ENCODE data around the gene KDM2B.
"Not testable (repeated sequence)": the region's sequence is repeated elsewhere in the genome, so short reads cannot be mapped to it uniquely, and the experiment has no call there.

Gene KDM2B

DNA sequence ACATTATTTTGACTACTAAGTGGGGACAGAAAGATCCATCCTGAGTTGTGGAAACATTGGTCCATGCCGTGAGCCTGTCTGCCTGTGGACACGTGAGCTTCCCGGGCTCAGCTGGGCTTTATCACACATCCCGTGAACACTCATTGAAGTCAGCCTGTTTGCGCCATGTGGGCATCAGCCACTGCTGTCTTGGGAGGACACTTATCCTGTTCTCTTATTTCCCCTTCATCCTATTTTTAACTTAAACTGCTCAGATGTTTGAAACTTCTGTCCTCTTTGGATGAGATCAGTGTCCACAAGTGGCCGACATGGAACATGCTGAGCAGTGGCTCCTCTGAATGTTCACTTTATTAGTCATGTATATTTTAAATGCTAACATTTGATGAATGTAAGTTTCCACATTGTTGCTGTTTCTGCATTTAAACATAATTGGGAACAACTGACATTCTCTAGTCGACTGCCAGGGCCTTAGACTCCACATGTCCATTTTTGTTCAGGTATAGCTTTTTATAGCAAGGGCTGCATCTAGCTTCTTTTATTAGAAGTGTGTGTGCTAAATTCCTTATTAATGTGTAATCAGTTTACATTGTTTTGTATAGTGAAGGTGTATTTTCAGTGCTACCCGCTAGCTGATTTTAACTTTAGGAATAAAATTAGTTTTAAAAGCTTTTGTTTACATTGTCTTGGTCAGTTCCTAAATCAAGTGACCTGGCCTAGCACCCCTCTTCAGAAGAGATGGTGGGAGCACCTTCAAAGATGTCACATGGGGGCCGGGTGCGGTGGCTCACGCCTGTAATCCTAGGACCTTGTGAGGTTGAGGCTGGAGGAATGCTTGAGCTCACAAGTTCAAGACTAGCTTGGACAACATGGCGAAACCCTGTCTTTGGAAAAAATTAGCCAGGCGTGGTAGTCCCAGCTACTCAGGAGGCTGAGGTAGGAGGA is 156.9 kb downstream of the KDM2B start:
- no peak for DNase-seq

DNA sequence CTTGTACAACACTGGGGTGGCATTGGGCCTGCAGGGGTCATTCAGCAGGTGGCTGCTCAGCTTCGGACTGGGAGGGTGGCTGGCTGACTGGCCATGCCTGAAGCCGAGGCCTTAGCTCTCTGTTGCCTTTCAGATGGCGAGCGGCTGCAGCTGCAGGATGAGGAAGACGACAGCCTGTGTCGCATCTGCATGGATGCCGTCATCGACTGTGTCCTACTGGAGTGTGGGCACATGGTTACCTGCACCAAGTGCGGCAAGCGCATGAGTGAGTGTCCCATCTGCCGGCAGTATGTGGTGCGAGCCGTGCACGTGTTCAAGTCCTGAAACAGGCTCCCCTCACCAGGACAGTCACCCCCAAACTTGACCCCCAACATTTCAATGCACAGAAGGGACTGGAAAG is 157.6 kb downstream of the KDM2B start:
- DNase-seq: no peak

DNA sequence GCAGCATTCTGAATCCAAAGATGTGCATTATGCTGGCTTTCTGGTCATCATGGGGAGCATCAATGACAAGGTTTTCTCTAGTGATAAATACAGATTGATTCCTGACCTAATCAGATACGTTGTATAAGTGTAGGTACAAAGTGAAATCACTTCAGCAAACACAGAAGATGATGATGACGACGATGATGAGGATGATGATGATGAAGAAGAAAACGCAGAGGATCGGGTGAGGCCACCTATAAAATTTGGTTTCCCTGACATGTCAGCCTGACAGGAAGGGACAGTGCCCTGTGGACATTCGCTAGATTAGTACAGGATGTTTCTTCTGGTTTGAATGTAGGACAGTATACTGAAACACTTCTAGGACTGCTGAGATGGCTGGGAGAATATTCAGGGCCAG is 160.7 kb downstream of the KDM2B start:
- no peak for DNase-seq

DNA sequence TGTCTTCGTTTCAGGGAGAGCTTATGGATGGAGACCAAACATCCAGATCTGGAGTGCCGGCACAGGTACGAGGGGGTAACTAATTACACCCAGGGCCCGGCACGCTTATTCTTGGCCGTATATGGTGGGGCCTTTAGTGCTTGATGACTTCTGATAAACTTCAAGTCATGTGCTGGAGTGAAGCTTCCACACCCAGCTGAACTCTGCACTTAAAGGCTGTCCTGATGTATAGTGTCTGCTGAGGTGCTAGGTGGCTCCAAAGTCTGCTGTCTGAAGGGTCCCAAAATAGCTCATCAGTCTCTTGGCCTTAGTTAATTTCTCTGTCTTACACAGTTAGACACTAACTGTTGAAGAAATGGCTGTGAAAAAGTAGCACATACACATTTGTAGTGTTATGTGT is 163.0 kb downstream of the KDM2B start:
- no peak for DNase-seq

DNA sequence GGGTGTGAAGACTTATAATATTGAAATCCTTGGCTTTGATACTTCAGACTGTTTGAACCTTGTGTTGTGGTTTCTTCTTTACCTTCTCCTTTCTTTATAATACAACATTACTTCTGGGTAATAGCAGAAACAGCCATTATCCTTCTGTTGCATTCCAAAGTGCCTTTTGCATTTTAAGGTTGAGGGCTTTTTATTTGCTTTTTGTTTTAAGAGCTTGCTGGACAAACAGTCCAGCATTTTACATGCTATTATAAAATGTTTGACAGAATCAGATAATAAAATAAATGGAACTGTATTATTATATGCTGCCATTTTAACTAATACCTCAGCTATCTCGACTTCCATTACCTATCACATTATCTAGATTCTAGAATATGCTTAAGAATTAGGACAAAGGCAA is 166.9 kb downstream of the KDM2B start:
- no peak for DNase-seq

DNA sequence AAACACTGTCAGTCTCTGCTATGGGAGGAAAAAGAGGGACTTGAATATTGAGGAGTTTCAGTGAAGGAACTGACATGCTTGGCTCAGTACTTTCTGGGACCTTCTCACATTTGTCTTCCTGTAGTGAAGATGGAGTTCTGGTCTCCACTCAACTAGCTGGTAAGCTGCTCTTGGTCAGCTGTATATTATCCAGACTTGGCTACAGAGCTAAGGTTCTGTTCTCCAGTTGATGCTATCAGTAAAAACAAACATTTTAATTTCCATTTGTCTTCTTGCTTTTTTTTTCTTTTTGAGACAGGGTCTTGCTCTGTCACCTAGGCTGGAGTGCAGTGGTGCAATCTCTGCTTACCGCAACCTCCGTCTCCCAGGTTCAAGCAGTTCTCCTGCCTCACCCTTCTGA is 175.6 kb downstream of the KDM2B start:
- no peak for DNase-seq

DNA sequence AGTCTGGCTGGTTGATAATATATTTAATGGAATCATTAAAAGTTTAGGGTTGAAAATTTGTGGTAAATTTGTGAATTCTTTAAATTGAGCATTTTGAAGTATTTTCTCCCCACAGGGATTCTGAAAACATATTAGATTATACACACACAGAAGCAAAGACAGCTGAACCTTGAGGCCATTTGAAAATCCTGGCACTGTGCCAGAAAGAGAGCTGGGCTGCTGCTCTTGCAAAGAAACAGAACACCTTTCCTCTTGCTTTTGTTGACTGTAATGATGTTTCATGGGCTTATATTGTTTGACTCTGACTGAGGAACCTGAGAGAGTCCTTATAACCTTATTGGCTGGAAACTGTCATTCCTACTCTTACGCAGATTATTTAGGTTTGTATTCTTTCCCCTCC is 176.1 kb downstream of the KDM2B start:
- no peak for DNase-seq

DNA sequence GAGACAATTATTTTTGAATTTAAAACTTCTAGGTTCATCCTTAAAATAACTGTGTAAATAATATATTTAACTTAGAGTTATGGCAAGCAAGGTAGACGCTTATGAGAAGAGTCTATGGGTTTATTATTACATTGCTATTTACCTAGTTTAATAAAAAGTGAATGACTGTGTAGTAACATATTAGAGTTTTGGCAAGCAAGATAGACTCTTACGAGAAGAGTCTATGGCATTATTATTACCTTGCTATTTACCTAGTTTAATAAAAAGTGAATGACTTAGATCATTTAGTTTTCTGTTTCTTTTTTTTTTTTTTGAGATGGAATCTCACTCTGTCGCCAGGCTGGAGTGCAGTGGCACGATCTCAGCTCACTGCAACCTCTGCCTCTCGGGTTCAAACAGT is 177.1 kb downstream of the KDM2B start:
- no peak for DNase-seq

DNA sequence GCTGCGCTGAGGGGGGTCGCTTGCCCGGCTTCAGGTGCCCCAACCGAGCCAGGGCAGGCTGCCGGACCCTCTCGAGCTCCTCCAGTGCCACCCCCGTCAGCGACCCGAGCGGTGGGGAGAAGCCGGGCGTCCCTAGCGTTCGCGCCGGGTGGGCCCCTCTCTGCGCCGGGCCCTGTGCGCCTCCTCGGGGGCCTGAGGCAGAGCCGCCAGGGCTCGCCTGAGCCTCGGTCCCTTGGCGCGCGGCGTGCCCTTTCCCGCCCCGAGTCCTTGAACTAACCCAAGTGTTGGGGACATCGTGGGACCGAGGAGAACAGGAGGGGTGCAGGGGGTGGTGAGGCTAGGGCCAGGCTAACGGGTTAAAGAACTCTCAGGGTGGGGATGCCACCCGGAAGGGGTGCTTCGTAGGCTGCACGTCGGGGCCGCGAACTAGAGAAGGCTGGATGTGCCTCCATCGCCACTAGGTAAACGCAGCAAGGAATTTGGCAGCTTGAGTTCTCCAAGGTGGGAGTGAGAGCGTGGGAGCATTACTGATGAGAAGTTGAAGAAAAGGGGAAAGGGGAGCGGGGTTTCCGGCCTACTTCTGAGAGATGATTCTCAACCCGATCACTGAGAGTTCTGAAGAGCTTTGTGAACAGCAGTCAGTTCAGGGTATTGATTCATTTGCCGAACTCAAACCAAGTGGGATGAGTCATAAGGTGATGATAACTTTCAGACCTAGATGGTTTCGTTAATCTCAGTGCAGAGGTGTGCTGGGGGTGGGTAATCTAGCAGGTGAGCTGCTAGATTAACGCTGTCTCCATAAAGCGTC is 180.3 kb downstream of the KDM2B start:
- DNase-seq: peak; percentile 69

DNA sequence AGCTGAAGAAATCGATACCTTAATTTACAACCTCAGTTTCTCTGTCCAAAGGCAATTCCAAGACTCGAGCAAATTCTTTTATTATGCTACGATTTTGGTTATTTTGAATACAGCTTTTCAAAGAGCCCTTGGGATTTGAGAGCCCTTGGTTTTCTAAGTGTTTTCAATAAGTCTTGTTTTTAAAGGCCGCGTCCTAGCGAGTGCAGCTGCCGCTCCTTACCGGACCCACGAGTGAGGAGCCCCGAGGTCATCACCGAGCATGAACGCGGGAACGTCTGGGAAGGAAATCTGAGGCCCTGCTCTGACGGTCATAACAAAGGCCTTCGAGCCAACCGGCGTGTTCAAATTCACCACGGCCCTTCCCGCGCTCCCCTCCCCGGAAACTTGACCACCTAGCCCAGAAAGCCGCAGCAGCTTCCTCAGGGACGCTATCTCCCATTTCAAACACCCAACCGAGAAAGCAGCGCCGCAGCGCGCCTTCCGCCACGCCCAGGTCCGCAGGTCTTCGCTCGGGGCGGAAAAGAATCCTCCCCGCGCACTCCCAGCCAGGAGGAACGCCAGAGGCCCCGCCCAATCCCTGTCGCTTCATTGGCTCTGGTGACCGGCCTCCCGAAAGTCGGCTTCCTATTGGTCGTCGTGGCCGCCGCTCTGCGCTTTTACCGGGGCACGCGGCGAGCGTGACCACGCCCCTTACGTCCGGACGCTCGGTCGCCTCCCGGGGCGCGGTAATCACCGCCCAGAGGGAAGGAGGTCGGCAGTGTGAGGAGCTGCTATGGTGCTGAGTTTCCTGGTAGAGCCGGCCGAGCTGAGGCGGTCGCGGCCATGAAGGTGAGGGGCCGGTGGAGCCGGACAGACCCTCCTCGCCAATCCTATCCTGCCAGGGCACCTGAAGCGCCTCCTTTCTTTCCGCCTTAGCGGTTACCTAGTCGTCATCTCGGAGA is 181.2 kb downstream of the KDM2B start, which contains the start of gene RNF34:
RNF34 (plus strand) TSS at position 728 of the 941 bp plus-strand sequence; CDS start at position 823, 95 bp downstream.
- DNase-seq: peak; percentile 99

DNA sequence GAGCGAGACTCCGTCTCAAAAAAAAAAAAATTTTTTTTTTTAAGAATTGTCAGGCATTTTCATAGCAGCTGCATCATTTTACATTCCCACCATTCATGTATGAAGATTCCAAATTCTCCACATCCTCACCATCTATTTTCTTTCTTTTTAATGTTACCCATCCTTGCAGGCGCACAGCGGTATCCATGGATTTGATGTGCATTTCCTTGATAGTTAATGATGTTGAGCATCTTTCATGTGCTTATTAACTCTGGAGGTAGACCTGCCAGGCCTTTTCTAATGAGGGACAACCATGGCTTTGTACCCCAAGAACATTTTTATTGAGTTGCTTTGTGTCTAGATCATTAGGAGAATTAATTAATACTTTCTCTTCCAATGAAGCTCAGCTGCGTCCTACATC is 182.5 kb downstream of the KDM2B start:
- DNase-seq: no peak

DNA sequence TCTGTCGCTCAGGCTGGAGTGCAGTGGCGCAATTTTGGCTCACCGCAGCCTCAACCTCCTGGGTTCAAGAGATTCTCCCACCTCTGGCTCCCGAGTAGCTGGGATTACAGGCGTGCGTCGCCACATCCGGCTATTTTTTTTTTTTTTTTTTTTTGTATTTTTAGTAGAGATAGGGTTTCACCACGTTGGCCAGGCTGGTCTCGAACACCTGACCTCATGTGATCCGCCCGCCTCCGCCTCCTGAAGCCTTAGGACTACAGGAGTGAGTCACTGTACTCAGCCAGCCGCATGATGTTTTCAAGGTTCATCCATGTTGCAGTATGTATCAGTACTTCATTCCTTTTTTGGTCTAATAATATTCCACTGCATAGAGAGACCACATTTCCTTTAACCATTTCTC is 183.3 kb downstream of the KDM2B start:
- no peak for DNase-seq

DNA sequence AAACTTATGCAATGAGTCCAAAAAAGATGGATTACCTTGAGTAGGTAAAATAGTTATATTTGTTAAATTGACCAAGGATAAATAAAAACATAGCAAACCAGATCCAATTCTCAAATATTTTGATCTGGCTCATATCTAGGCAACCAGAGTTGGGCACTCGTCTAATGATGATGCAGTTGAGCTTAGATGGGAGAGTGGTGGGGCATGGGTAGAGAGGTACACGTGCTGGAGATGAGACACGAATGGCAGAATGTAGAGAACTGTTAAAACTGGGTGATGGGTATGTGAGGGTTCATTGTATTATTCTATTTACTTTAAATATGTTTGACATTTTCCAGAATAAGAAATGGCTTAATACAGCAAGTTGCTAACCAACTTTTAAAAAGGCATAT is 188.5 kb downstream of the KDM2B start:
- no peak for DNase-seq

DNA sequence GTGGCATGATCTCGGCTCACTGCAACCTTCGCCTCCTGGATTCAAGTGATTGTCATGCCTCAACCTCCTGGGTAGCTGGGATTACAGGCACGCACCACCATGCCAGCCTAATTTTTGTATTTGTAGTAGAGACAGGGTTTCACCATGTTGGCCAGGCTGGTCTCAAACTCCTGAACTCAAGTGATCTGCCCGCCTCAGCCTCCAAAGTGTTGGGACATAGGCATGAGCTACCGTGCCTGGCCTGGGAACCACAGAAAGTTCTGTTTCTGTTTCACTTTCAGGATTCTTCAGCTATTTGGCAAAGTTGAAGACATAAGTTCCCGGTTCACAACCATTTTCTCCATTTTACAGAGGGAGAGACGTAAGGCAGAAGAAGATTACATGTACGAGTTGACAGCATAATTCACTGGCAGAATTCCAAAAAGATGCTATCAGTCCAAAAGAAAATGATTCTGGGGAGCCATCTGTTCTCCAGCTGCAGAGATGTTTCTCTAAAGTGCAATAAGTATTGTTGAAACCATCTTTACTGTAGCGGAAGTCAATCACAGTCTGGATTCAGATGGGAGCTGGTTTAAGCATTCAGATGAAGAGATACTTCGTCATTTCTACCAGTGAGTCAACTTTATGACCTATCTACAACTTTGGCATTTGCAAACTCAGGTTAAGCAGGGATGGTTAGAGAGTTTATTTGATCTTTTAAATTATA is 189.1 kb downstream of the KDM2B start:
- peak; percentile 32 for DNase-seq

DNA sequence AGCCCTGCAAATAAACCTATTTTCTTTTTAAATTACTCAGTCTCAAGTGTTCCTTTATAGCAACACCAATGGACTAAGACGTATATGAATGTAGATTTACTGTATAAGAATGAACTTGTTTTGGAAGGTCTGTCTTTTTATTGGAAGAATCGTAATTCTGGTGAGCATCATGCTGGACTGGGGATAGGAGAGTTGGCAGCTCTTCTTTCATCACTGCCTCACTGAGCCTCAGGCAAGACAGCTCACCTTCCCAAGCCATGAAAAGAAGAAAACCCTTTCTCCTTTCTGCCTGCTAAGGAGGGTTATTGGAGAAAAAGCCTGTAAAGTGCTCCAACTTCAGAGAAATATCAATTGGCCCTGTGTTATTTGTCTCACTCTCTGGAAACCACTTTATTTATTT is 190.0 kb downstream of the KDM2B start:
- no peak for DNase-seq

DNA sequence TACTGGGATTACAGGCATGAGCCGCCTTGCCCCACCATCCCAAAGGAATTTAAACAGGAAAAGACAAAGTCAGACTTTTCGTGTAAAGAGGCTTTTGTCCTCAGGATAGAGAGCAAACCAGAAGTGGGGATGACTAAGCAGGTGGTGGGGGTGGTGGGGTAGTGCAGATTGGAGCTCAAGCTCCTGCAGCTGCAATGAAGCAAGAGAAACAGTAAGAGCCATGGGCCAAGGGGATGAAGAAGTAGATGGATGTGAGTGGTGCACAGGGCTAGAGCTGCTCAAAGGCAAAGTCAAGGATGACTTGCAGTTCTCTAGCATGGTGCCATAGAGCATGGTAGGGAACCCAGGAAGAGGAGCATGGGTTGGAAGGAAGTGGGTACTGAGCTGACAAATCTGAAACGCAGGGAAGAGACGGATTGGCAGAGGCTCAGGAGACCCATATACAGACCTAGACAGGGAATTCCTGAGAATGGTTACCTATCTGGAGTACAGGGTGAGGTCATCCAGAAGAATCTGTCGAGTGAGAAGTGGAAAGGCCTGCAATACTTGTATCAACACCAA is 192.3 kb downstream of the KDM2B start:
- no peak for DNase-seq

DNA sequence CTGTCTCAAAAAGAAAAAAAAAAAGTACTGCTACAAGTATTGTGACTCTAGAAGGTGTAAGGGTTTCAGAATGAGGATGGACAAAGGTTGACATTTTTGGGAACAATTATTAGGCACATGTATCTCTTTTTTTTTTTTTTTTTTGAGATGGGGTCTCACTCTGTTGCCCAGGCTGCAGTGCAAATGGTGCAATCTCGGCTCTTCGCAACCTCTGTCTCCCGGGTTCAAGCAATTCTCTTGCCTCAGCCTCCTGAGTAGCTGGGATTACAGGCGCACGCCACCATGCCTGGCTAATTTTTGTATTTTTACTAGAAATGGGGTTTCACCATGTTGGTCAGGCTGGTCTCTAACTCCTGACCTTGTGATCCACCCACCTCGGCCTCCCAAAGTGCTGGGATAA is 195.9 kb downstream of the KDM2B start:
- DNase-seq: not testable (repeated sequence)

DNA sequence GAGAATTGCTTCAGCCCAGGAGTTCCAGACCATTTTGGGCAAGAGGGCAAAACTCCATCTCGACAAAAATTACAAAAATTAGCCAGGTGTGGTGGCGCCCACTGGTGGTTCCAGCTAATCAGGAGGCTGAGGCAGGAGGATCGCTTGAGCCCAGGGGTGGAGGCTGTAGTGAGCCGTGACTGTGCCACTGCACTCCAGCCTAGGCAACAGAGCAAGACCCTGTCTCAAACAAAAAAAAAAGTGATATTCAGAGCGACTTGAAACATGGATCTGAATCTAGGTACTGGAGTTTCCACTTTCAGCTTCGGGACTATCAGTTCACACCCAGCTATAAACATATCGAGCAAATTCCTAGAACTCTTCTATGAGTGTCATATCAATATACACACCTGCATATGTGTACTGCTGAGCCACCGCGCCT is 197.2 kb downstream of the KDM2B start:
- DNase-seq: no peak

DNA sequence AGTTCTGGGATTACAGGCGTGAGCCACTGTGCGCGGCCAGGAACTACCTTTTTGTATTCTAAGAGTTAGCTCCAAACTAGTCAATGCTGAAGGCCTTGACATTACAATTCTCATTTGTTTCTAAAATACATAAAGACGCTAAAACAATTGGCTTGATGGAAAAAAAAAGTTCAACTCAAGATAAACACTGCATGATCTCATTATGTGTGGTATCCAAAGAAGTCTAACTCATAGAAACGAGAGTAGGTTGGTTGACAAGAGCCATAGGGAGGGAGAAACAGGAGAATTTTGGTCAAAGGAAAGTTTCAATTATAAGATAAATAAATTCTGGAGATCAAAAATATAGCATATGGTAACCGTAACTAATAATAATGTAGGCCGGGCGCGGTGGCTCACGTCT is 200.9 kb downstream of the KDM2B start:
- no peak for DNase-seq

Measured in activated naive CD4-positive, alpha-beta T cell treated with anti-CD3 and anti-CD28 coated beads, Interleukin-2, amount 50 U/mL, for 16 hours (primary cell).